Measurements from ENCODE around the gene SLC1A2.

The SLC1A2 gene

GRCh38 chr11:35288817-35289541, 130.4 kb downstream of the SLC1A2 start:
- TF ChIP-seq SPI1 (IDR thresholded peaks at IDR 0.05; ENCODE audit: borderline replicate concordance, low read depth) = no peak
- TF ChIP-seq POLR2AphosphoS5 (IDR thresholded peaks at IDR 0.05; ENCODE audit: low read depth) = no peak
- no peak for TF ChIP-seq GABPA (IDR thresholded peaks at IDR 0.05; ENCODE audit: low read depth)
- no peak for TF ChIP-seq CTCF (IDR thresholded peaks at IDR 0.05; ENCODE audit: insufficient read depth, low read length)
- TF ChIP-seq REST (IDR thresholded peaks at IDR 0.05; ENCODE audit: insufficient replicate concordance, low read depth) = no peak
- Histone ChIP-seq H3K4me3 (replicated peaks; ENCODE audit: insufficient read depth, low read length) (no peak overlapping the region), H3K27ac (replicated peaks) (no peak overlapping the region), H3K27me3 (ENCODE audit: insufficient read depth, poor library complexity, severe bottlenecking) (peaks cover 2% of the 10 kb centered on the region)
- DNase-seq (ENCODE audit: low read depth in 1 of 2, low spot score in 1 of 2) = no peak

- H3K27ac ChIP-seq (replicated peaks) = no peak overlapping the region
- DNase-seq (ENCODE audit: low read depth in 1 of 2, low spot score in 1 of 2) = no peak
- TF ChIP-seq POLR2AphosphoS5 (IDR thresholded peaks at IDR 0.05; ENCODE audit: low read depth) (no peak), REST (IDR thresholded peaks at IDR 0.05; ENCODE audit: insufficient replicate concordance, low read depth) (no peak), SPI1 (IDR thresholded peaks at IDR 0.05; ENCODE audit: borderline replicate concordance, low read depth) (no peak), GABPA (IDR thresholded peaks at IDR 0.05; ENCODE audit: low read depth) (no peak), CTCF (IDR thresholded peaks at IDR 0.05; ENCODE audit: insufficient read depth, low read length) (no peak)
- no peak overlapping the region for H3K4me3 ChIP-seq (replicated peaks; ENCODE audit: insufficient read depth, low read length)
- peaks cover 2% of the 10 kb centered on the region for H3K27me3 ChIP-seq (ENCODE audit: insufficient read depth, poor library complexity, severe bottlenecking)
These were observed 131.0 kb downstream of the SLC1A2 start for GRCh38 chr11:35288309-35288708.

DNA sequence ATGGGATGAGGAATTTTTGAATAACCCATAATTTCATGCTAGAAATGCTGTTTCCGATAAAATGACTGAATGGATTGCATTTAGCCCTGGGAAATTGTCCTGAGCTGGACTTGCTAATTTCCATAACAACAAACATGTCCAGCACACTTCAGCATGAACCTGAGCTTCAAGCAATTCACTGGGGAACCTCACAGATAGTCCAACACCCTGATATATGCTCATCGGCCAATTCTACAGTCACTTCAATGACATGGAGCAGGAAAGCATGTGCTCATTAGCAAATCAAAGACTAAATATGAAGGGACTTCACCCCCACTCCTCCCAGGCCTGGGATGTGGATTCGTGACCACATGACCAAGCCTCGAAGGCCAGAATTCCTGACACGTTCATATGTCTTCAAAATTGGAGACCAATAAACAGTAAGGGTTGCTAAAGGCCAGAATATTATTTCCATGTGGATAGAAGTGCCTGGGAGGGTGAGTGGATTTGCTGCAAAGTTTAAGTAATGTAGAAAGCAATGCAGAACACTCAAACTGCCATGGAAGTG, 131.9 kb downstream of the SLC1A2 start:
- DNase-seq (ENCODE audit: low read depth in 1 of 2, low spot score in 1 of 2) = no peak
- Histone ChIP-seq H3K27ac (replicated peaks) (no peak overlapping the region), H3K27me3 (ENCODE audit: insufficient read depth, poor library complexity, severe bottlenecking) (no peaks in the 10 kb centered on the region), H3K4me3 (replicated peaks; ENCODE audit: insufficient read depth, low read length) (no peak overlapping the region)
- TF ChIP-seq REST (IDR thresholded peaks at IDR 0.05; ENCODE audit: insufficient replicate concordance, low read depth) = no peak
- no peak for TF ChIP-seq CTCF (IDR thresholded peaks at IDR 0.05; ENCODE audit: insufficient read depth, low read length)
- TF ChIP-seq SPI1 (IDR thresholded peaks at IDR 0.05; ENCODE audit: borderline replicate concordance, low read depth) = no peak
